Right renal pelvis (tissue), 4 donors: ENCODE measurements around the gene TSPEAR. TPM values are rescaled to one million over a fixed set of nuclear protein-coding genes. Genes with fewer than 3 reads are reported as not detected.
"Not testable (repeated sequence)": the region's sequence is repeated elsewhere in the genome, so short reads cannot be mapped to it uniquely, and the experiment has no call there.

ENCODE experiments used
- DNase-seq, 4 donors: peaks; one replicate each; pipeline ENCODE4 v3.0.0-alpha.2; 2013; ENCODE audit warnings: low read depth in 4 of 4, low spot score in 3 of 4, missing footprints in 1 of 4
- polyA plus RNA-seq, 4 donors: library from polyadenylated mRNA; unstranded; fragments of 120-200 nt; gene quantifications; one replicate each; pipeline ENCODE4 v1.2.1, GENCODE V29; 2013; ENCODE audit not compliant: insufficient read length in 4 of 4

The TSPEAR gene
- polyA plus RNA-seq, 4 donors: 0.60 to 1.2 (median 0.82) TPM

DNA sequence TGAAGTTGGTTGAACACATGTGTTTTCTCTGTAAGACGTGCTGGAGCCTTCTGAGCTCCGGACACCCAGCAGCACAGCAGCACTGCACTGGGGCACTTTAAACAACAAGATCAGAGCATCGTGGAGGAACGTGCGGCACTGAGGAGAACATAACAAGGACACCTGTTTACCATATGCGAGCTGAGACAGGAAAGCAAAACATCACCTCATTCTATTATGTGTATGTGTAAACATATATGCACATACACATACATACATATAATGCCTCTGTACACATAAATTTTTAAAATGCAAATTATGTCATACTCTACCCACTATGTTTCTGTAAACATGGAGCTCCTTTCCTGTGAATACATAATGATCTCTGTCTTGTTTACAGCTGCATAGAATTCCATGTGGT lies 115.8 kb downstream of the TSPEAR start:
- no peak for DNase-seq

- no peak for DNase-seq
These were observed 116.9 kb downstream of the TSPEAR start for GRCh38 chr21:44594406-44594916.

GRCh38 chr21:44593598-44594405 lies 117.6 kb downstream of the TSPEAR start:
- DNase-seq: no peak

GRCh38 chr21:44592446-44593311 lies 118.7 kb downstream of the TSPEAR start, which contains the start of gene KRTAP10-6:
TSS of gene KRTAP10-6 (minus strand) at chr21:44592505. CDS start at chr21:44592484, 21 bp downstream.
- no peak for DNase-seq

DNA sequence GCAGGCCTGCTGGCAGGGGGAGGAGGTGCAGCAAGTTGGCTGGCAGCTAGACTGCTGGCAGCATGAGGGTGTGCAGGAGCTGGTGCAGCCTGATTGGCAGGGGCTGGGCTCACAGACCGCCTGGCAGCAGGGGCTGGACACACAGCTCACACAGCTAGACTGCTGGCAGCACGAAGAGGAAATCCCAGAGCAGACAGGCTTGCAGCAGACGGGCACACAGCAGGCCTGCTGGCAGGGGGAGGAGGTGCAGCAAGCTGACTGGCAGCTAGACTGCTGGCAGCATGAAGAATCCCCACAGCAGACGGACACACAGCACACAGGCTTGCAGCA lies 119.6 kb downstream of the TSPEAR start:
- not testable (repeated sequence) for DNase-seq

DNA sequence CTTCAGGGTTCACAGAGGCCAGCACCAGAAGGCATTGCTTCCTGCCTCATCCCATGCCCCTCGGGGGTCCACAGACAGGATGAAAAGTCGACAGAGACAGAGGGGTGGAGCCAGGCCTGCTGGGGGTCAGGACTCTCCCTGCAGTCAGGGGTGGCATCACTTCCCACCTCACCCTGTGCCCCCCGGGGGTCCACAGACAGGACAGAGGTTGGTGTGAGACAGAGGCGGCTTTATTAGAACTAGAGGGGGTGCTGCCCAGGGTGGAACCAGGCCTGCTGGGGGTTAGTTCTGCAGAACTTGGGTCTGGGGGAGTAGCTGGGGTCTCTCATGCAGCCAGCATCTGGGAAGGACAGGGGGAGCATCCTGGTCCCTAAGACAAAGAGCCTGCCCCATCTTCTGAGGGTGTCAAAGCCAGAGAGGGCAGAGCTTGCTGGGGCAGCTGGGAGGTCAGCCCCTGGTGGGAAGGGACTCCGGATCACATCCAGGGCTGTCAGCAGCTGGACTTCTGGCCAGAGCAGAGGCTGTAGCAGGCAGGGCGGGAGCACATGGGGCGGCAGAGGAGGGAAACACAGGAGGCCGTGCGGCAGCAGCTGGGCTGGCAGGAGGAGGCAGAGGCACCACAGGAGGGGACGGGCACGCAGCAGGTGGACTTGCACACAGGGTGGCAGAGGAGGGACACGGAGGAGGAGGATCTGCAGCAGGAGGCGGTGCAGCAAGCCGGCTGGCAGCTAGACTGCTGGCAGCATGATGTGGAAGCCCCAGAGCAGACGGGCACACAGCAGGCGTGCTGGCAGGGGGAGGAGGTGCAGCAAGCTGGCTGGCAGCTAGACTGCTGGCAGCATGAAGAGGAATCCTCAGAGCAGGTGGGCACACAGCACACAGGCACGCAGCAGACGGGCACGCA lies 120.2 kb downstream of the TSPEAR start:
- not testable (repeated sequence) for DNase-seq

- no peak for DNase-seq
These were observed 121.1 kb downstream of the TSPEAR start for GRCh38 chr21:44590311-44590721.

GRCh38 chr21:44589586-44590305 lies 121.6 kb downstream of the TSPEAR start:
- DNase-seq: no peak

DNA sequence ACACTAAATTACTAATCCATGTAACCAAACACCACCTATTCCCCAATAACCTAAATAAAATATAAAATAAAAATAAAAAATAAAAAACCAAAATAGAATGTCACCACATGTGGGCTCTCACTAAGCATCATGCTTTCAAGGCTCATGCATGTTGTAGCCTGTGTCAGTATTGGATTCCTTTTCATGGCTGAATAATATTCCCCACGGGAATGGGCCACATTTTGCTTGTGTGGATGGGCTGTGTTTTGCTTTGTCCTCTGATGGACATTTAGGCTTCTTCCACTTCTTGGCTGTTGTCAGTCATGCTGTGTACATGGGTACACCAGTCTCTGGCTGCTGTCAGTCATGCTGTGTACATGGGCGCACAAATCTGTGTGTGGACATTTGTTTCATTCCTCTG lies 122.3 kb downstream of the TSPEAR start:
- DNase-seq: no peak

GRCh38 chr21:44585892-44586291 lies 125.5 kb downstream of the TSPEAR start:
- DNase-seq: no peak

GRCh38 chr21:44583800-44584147 lies 127.6 kb downstream of the TSPEAR start:
- DNase-seq: no peak

DNA sequence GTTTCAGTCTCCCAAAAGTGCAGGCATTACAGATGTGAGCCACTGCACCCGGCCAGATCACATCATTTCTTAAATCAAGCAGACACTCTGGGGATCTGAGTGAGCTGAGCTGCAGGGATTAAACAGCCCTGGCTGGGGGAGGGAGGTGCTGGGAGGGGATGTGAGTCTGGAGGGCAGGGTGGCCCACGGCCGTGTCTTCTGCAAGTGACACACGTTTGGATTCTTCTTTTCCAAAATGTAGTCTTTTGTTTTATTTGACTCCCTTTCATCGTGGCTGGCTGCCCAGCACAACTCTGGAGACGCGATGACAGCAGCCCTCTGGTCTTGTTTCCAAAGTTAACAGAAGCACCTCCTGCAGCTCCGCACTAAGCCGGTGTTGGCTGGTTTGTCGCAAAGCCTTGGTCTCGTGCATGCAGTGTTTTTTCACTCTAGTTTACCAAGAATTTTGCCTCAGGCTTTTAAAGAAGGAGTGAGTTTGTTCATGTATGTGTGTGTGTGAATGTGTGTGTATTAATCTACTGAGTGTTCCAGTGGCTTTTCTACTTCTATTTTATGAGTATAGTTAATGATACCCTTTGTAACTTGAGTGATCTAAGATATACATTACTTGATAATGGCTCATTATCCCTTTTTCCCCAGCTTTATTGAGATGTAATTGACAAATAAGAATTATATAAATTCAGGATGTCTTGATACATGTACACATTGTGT lies 128.1 kb downstream of the TSPEAR start:
- DNase-seq: peak in 1 of 4 donors; percentile 41

DNA sequence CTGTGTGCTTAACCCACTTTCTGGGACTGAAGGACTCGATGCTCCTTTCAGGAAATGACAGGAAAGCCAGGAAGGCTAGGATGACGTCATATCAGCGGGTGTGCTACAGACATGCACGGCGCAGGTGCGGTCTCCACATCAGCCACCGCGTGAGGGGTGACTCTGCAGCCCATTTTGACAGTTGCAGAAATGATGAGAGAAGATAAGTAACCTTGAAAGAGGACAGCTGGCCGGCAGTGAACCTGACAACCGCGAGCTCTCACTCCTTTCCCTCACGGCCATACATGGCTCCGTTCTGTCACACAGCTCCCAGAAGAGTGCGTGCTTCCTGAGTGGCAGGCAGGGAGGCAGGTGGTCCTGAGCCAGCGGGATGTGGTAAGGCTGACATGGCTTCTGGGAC lies 129.3 kb downstream of the TSPEAR start:
- no peak for DNase-seq

DNA sequence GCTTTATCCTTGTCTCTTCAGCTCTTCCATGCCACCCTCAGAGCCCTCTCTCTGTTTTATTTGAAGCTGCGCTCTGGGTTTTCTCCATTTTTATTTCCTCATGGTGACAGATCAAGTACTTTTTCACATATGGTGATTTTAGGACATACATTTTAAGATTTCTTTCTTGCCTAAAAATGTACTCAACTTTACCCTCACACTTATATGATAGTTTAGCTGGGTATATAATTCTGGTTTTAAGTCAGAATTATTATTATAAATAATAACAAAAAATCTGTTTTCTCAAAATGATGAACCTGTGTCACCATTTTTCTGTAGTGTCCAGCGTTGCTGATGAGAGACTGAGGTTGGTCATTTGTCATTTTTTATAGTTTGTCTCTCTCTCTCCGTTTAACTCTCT lies 130.2 kb downstream of the TSPEAR start:
- DNase-seq: no peak

DNA sequence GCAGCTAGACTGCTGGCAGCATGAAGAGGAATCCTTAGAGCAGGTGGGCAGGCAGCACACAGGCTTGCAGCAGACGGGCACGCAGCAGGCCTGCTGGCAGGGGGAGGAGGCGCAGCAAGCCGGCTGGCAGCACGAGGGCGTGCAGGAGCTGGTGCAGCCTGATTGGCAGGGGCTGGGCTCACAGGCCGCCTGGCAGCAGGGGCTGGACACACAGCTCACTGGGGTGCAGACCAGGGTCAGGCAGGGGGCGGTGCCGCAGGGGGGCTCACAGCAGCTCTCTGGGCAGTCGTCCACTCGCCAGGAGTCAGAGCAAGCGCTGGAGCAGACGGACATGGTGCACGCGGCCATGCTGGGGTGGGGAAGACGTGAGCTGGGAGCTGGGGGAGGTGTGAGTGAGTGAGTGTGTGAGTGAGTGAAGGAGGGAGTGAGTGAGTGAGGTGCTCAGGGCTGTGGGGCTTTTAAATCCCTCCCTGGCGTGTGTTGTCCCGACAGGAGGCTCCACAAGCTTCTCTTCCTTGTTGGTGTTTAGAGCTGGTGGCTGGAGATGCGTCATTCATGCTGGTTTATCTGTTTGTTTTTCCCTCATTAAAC lies 131.0 kb downstream of the TSPEAR start, which contains the start of gene KRTAP10-5:
KRTAP10-5 (minus strand) TSS at position 374 of the 591 bp plus-strand sequence; CDS start at position 348, 26 bp downstream.
- DNase-seq: not testable (repeated sequence)

DNA sequence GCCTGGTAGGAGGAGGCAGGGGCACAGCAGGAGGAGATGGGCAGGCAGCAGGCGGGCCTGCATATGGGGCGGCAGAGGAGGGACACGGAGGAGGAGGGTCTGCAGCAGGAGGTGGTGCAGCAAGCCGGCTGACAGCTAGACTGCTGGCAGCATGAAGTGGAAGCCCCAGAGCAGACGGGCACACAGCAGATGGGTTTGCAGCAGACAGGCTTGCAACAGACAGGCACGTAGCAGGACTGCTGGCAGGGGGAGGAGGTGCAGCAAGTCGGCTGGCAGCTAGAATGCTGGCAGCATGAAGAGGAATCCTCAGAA lies 131.6 kb downstream of the TSPEAR start:
- DNase-seq: no peak

- DNase-seq: no peak
These were observed 132.1 kb downstream of the TSPEAR start for GRCh38 chr21:44579056-44579832.
